ENCODE data around the gene CALR3.
"Not testable (repeated sequence)": the region's sequence is repeated elsewhere in the genome, so short reads cannot be mapped to it uniquely, and the experiment has no call there.

Gene CALR3

GRCh38 chr19:16472992-16473391, 23.0 kb downstream of the CALR3 start:
- H3K79me2 ChIP-seq (ENCODE audit: control insufficient read depth, low read length), result peaks cover 37% of the 10 kb centered on the region
- H3F3A ChIP-seq (ENCODE audit: control insufficient read depth, insufficient read depth), result no peaks in the 10 kb centered on the region
- no peak overlapping the region for H3K27ac ChIP-seq (ENCODE audit: low read depth, low read length)
- no peaks in the 10 kb centered on the region for H3K27me3 ChIP-seq (ENCODE audit: control insufficient read depth, low read length)
- H3K4me3 ChIP-seq (ENCODE audit: low read length), result no peak overlapping the region
- H3K36me3 ChIP-seq (ENCODE audit: control insufficient read depth, low read length), result peaks cover 12% of the 10 kb centered on the region; the same call in 1 of the 2 replicates
- TF ChIP-seq CTCF (IDR thresholded peaks at IDR 0.05; ENCODE audit: low read depth, low read length, poor library complexity, severe bottlenecking), result no peak
- no peak for TF ChIP-seq EZH2phosphoT487 (IDR thresholded peaks at IDR 0.05; ENCODE audit: borderline replicate concordance, low read length)
- peaks cover 29% of the 10 kb centered on the region for H3K4me1 ChIP-seq (ENCODE audit: control insufficient read depth, low read length)
- H3K9me2 ChIP-seq (replicated peaks; ENCODE audit: control insufficient read depth, low read length), result no peaks in the 10 kb centered on the region
- no peaks in the 10 kb centered on the region; the same call in 1 of the 2 replicates for H3K9me3 ChIP-seq (ENCODE audit: control insufficient read depth, insufficient read depth, low read length)
- H4K20me1 ChIP-seq (ENCODE audit: control insufficient read depth, insufficient read depth, low read depth, low read length), result peaks cover 13% of the 10 kb centered on the region; the same call in 1 of the 2 replicates
- H3K4me2 ChIP-seq (ENCODE audit: low read length), result no peak overlapping the region

DNA sequence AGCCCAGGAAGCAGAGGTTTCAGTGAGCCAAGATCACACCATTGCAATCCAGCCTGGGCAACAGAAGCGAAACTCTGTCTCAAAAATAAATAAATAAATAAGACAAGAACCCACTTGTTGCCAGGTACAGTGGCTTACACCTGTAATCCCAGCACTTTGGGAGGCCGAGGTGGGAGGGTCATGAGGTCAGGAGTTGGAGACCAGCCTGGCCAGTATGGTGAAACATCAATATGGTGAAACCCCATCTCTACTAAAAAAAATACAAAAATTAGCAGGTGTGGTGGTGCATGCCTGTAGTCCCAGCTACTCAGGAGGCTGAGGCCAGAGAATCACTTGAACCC, 23.4 kb downstream of the CALR3 start:
- peaks cover 12% of the 10 kb centered on the region; the same call in 1 of the 2 replicates for H3K36me3 ChIP-seq (ENCODE audit: control insufficient read depth, low read length)
- H3K9me2 ChIP-seq (replicated peaks; ENCODE audit: control insufficient read depth, low read length); H3K27me3 ChIP-seq (ENCODE audit: control insufficient read depth, low read length); H3K9me3 ChIP-seq (ENCODE audit: control insufficient read depth, insufficient read depth, low read length); H3F3A ChIP-seq (ENCODE audit: control insufficient read depth, insufficient read depth); H3K27ac ChIP-seq (ENCODE audit: low read depth, low read length): not testable (repeated sequence)
- H3K4me1 ChIP-seq (ENCODE audit: control insufficient read depth, low read length), result peaks cover 29% of the 10 kb centered on the region
- peak overlapping the region; percentile 91 for H3K4me2 ChIP-seq (ENCODE audit: low read length)
- peak overlapping the region; percentile 90 for H3K4me3 ChIP-seq (ENCODE audit: low read length)
- H3K79me2 ChIP-seq (ENCODE audit: control insufficient read depth, low read length), result peaks cover 42% of the 10 kb centered on the region
- peaks cover 13% of the 10 kb centered on the region; the same call in 1 of the 2 replicates for H4K20me1 ChIP-seq (ENCODE audit: control insufficient read depth, insufficient read depth, low read depth, low read length)

DNA sequence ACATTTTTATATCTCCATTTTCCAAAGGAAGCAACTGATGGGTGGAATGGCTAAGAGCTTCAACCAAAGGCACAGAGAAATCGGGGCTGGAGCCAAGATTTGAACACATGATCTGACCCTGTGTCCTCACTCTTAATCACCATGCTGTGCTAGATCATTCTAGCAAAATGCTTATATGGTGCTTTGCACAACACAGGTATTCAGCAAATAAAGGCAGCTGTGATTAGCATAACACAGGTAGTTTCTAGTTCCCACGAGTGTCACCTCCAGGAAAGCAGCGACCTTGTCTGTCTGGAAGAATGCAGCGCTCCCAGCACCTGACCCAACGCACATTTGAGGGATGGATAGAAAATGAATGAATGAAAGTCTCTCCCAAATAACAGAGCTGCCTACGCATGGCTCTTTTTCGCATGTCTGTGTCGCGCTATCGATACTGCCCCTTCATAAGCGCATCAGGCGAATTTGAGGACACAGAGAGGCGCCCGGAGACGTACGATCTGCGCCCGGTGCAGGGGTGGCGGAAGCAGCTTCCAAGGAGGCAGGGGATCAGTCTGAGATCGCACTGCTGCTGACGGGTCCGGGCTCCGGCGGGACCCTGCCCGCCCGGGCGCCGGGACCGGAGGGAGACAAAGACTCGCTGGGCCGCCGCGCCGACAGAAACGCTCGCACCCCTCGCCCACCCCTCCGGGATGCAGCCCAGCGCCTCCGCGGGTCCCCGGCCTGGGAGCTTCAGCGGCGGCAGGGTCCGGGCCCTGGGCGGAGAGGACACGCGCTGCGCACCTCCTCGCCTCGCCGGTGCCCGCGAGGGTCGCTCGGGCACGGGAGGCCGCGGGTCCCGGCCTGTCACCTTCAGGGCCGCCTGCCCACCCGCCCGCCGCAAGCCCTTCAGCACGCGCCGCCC, 24.8 kb downstream of the CALR3 start:
- peak overlapping the region; percentile 90 for H3K4me3 ChIP-seq (ENCODE audit: low read length)
- H3F3A ChIP-seq (ENCODE audit: control insufficient read depth, insufficient read depth), result no peaks in the 10 kb centered on the region

More for the DNA sequence above, 24.8 kb downstream of the CALR3 start:
- Histone ChIP-seq H3K36me3 (ENCODE audit: control insufficient read depth, low read length) (peaks cover 12% of the 10 kb centered on the region; the same call in 1 of the 2 replicates), H3K4me1 (ENCODE audit: control insufficient read depth, low read length) (peaks cover 29% of the 10 kb centered on the region), H3K9me2 (replicated peaks; ENCODE audit: control insufficient read depth, low read length) (no peaks in the 10 kb centered on the region), H3K9me3 (ENCODE audit: control insufficient read depth, insufficient read depth, low read length) (no peaks in the 10 kb centered on the region; the same call in 1 of the 2 replicates), H3K27me3 (ENCODE audit: control insufficient read depth, low read length) (no peaks in the 10 kb centered on the region), H3K79me2 (ENCODE audit: control insufficient read depth, low read length) (peaks cover 56% of the 10 kb centered on the region), H4K20me1 (ENCODE audit: control insufficient read depth, insufficient read depth, low read depth, low read length) (peaks cover 13% of the 10 kb centered on the region; the same call in 1 of the 2 replicates), H3K4me2 (ENCODE audit: low read length) (peak overlapping the region; percentile 80), H3K27ac (ENCODE audit: low read depth, low read length) (peak overlapping the region; percentile 20; the same call in 1 of the 2 replicates)
- TF ChIP-seq CTCF (IDR thresholded peaks at IDR 0.05; ENCODE audit: low read depth, low read length, poor library complexity, severe bottlenecking) (no peak), EZH2phosphoT487 (IDR thresholded peaks at IDR 0.05; ENCODE audit: borderline replicate concordance, low read length) (no peak)
